ENCODE measurements around the gene UVRAG. TPM values are rescaled to one million over a fixed set of nuclear protein-coding genes. Genes with fewer than 3 reads are reported as not detected.

UVRAG gene
- polyA plus RNA-seq, 1 donor (not counting 4 experiments of a cell fraction or from before 2014, with no cell fraction given) = 11.9 TPM

DNA sequence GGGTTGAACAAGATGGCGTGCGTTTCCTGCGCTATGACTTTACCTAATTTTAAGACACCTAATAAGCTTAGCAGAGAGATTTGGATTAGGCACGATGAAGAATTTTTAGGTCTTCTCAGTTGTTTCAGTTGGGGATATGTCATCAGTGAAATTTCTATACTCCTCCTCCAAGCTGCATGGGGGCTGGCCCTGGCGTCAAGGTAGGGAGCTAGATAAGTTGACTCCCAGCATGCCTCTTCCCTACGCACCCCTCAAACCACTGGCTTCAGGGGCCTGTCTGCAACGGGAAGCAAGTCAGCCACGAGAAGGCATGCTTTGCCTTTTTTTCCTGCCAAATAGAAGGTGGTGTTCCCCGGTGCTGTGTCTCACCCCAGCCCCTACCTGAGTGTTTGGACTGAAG lies 33.2 kb upstream of the UVRAG start:
- H3K9ac ChIP-seq (ENCODE audit: control insufficient read depth, extremely low read depth, insufficient read depth, low read length) = no peak overlapping the region
- no peaks in the 10 kb centered on the region for H3K9me3 ChIP-seq (ENCODE audit: control insufficient read depth, low read depth, low read length)
- H3K36me3 ChIP-seq (ENCODE audit: control insufficient read depth in 2 of 2, extremely low read depth in 1 of 2, insufficient read depth in 2 of 2, low read length in 2 of 2) = no peaks in the 10 kb centered on the region
- H3K27me3 ChIP-seq (ENCODE audit: control insufficient read depth, extremely low read depth, insufficient read depth, low read length) = no peaks in the 10 kb centered on the region
- DNase-seq (ENCODE audit: low read depth, low spot score) (no peak), FAIRE-seq (no peak)
- H3K4me3 ChIP-seq (ENCODE audit: control insufficient read depth in 2 of 3, extremely low read depth in 1 of 3, insufficient read depth in 2 of 3, low read depth in 1 of 3, low read length in 3 of 3) = no peak overlapping the region
- dilution Hi-C loops (cut with MboI; ENCODE audit: extremely low pct_ligation_motif_present, low sequenced_read_pairs) = no loop called here
- no peak overlapping the region for H3K4me2 ChIP-seq (ENCODE audit: control insufficient read depth, extremely low read depth, insufficient read depth, low read depth, low read length)
- H3K9me1 ChIP-seq (ENCODE audit: control insufficient read depth, extremely low read depth, insufficient read depth, low read length) = no peaks in the 10 kb centered on the region
- TF ChIP-seq EZH2 (IDR thresholded peaks at IDR 0.05; ENCODE audit: low read length) = no peak
- TF ChIP-seq, protein P1, sequence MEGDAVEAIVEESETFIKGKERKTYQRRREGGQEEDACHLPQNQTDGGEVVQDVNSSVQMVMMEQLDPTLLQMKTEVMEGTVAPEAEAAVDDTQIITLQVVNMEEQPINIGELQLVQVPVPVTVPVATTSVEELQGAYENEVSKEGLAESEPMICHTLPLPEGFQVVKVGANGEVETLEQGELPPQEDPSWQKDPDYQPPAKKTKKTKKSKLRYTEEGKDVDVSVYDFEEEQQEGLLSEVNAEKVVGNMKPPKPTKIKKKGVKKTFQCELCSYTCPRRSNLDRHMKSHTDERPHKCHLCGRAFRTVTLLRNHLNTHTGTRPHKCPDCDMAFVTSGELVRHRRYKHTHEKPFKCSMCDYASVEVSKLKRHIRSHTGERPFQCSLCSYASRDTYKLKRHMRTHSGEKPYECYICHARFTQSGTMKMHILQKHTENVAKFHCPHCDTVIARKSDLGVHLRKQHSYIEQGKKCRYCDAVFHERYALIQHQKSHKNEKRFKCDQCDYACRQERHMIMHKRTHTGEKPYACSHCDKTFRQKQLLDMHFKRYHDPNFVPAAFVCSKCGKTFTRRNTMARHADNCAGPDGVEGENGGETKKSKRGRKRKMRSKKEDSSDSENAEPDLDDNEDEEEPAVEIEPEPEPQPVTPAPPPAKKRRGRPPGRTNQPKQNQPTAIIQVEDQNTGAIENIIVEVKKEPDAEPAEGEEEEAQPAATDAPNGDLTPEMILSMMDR (optimal IDR thresholded peaks at IDR 0.05 in 1 of 3, IDR thresholded peaks at IDR 0.05 in 1 of 3, conservative IDR thresholded peaks at IDR 0.05 in 1 of 3; ENCODE audit: extremely low read depth in 1 of 3, insufficient read depth in 2 of 3, low read length in 3 of 3) = no peak
- no peaks in the 10 kb centered on the region for H4K20me1 ChIP-seq (ENCODE audit: control insufficient read depth, extremely low read depth, insufficient read depth, low read length)
- no peak overlapping the region for H2AFZ ChIP-seq (ENCODE audit: control insufficient read depth, low read length)
- no peak overlapping the region for H3K27ac ChIP-seq (ENCODE audit: control insufficient read depth, insufficient read depth, low read length)
- no peaks in the 10 kb centered on the region for H3K79me2 ChIP-seq (ENCODE audit: control insufficient read depth, insufficient read depth, low read length)
- peaks cover 8% of the 10 kb centered on the region for H3K4me1 ChIP-seq (ENCODE audit: control insufficient read depth, extremely low read depth, insufficient read depth, low read length)

DNA sequence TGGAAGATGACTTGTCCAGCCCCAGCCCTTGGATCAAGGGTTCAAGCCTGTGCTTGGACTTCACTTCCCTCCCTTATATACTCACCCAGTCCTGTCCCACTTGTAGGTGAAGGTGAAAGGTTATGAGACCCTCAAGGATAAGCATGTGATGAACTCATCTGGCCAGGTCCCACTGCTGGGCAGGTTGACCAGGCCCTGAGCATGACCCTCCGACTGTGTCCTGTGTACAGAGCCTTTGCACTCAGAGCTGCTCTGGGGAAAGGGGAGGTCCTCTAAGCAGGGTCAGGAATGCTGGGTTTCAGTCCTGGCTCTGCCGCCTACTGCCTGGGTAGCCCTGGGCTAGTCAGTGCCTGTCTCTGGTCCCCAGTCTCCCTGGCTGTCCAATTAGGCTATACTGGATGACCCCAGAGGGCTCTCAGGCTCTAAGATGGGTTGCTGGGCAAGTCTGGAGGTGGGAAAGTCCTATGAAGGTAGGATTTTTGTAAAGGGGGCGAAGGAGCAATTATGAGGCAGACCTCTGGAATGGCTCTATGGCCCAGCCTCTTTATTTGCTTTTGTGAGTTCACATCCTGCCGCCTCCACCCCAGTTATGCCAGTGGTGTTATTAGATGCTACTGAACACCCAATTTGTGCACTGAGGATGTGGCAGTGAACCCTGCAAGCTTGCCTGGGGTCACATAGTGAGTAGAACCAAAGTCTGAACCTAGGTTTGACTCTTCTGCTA lies 32.3 kb upstream of the UVRAG start:
- FAIRE-seq (no peak), DNase-seq (ENCODE audit: low read depth, low spot score) (no peak)

More for the DNA sequence above, 32.3 kb upstream of the UVRAG start:
- Histone ChIP-seq H4K20me1 (ENCODE audit: control insufficient read depth, extremely low read depth, insufficient read depth, low read length) (no peaks in the 10 kb centered on the region), H3K9ac (ENCODE audit: control insufficient read depth, extremely low read depth, insufficient read depth, low read length) (no peak overlapping the region), H3K4me2 (ENCODE audit: control insufficient read depth, extremely low read depth, insufficient read depth, low read depth, low read length) (no peak overlapping the region), H3K4me1 (ENCODE audit: control insufficient read depth, extremely low read depth, insufficient read depth, low read length) (peaks cover 2% of the 10 kb centered on the region), H3K27me3 (ENCODE audit: control insufficient read depth, extremely low read depth, insufficient read depth, low read length) (no peaks in the 10 kb centered on the region), H3K4me3 (ENCODE audit: control insufficient read depth in 2 of 3, extremely low read depth in 1 of 3, insufficient read depth in 2 of 3, low read depth in 1 of 3, low read length in 3 of 3) (no peak overlapping the region), H3K9me1 (ENCODE audit: control insufficient read depth, extremely low read depth, insufficient read depth, low read length) (no peaks in the 10 kb centered on the region), H2AFZ (ENCODE audit: control insufficient read depth, low read length) (no peak overlapping the region), H3K9me3 (ENCODE audit: control insufficient read depth, low read depth, low read length) (no peaks in the 10 kb centered on the region), H3K79me2 (ENCODE audit: control insufficient read depth, insufficient read depth, low read length) (no peaks in the 10 kb centered on the region), H3K36me3 (ENCODE audit: control insufficient read depth in 2 of 2, extremely low read depth in 1 of 2, insufficient read depth in 2 of 2, low read length in 2 of 2) (no peaks in the 10 kb centered on the region), H3K27ac (ENCODE audit: control insufficient read depth, insufficient read depth, low read length) (no peak overlapping the region)
- TF ChIP-seq, protein P1 (optimal IDR thresholded peaks at IDR 0.05 in 1 of 3, IDR thresholded peaks at IDR 0.05 in 1 of 3, conservative IDR thresholded peaks at IDR 0.05 in 1 of 3; ENCODE audit: extremely low read depth in 1 of 3, insufficient read depth in 2 of 3, low read length in 3 of 3) = no peak
- no peak for TF ChIP-seq EZH2 (IDR thresholded peaks at IDR 0.05; ENCODE audit: low read length)
- dilution Hi-C loops (cut with MboI; ENCODE audit: extremely low pct_ligation_motif_present, low sequenced_read_pairs) = no loop called here
